Measurements from ENCODE around the gene ISM1. TPM values are rescaled to one million over a fixed set of nuclear protein-coding genes. Genes with fewer than 3 reads are reported as not detected.
A peak's percentile ranks its signal among the peaks of the same experiment; 100 is the strongest.

ISM1 gene
- total and polyA plus RNA-seq, 10 donors, result 0.46 to 19.5 (median 10.6) TPM

DNA sequence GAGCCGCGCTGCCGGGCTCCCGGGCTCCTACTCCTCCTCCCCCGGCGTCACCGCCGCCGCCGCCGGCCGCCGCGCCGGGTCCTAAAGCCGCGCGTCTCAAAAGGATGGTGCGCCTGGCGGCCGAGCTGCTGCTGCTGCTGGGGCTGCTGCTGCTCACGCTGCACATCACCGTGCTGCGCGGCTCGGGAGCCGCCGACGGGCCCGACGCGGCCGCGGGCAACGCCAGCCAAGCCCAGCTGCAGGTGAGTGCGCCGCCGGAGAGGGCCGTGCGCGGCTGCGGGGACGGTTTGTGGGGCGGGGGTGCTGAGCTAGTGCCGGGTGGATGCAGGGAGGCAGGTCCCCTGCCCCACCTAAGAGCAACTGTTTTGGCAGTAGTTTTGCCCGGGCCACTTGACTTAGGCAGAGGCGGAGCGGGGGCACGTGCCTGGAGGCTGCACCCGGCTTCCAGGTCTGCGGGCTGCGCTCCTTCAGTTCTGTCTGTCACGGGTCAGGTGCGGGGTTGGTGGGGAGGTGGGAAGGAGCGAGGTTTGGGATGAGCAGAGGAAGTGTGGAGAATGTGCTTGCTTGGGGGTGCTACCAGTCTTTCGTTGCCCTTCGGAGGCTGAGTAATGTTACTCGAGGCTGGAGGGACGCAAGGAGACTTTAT is 722 bp downstream of the ISM1 start:
- intact Hi-C loops (cut with DNase I; ENCODE audit: low total_unique reads), result no loop called here
- Histone ChIP-seq H3K27me3 (replicated peaks in 1 of 7) (peaks cover 0 to 73% (median 41%) of the 10 kb centered on the region in 7 donors), H3K4me1 (peaks cover 10 to 30% (median 20%) of the 10 kb centered on the region in 6 donors), H3K27ac (peak overlapping the region in 1 of 8 donors; percentile 30), H3K9me3 (peaks cover 0 to 7% (median 0%) of the 10 kb centered on the region in 8 donors), H3K4me3 (peak overlapping the region; percentile 27 to 72 (median 44)), H3K36me3 (no peaks in the 10 kb centered on the region)
- TF ChIP-seq POLR2AphosphoS5 (IDR thresholded peaks at IDR 0.05) (peak in 1 of 3 donors; percentile 25), POLR2A (IDR thresholded peaks at IDR 0.05) (no peak)
- TF ChIP-seq, protein P1, sequence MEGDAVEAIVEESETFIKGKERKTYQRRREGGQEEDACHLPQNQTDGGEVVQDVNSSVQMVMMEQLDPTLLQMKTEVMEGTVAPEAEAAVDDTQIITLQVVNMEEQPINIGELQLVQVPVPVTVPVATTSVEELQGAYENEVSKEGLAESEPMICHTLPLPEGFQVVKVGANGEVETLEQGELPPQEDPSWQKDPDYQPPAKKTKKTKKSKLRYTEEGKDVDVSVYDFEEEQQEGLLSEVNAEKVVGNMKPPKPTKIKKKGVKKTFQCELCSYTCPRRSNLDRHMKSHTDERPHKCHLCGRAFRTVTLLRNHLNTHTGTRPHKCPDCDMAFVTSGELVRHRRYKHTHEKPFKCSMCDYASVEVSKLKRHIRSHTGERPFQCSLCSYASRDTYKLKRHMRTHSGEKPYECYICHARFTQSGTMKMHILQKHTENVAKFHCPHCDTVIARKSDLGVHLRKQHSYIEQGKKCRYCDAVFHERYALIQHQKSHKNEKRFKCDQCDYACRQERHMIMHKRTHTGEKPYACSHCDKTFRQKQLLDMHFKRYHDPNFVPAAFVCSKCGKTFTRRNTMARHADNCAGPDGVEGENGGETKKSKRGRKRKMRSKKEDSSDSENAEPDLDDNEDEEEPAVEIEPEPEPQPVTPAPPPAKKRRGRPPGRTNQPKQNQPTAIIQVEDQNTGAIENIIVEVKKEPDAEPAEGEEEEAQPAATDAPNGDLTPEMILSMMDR (IDR thresholded peaks at IDR 0.05 in 8 of 11, conservative IDR thresholded peaks at IDR 0.05 in 3 of 11), result peak in 1 of 11 experiments; percentile 11
- WGBS, 5 donors, result 2 to 12% (median 3%) methylated on average over 7 to 59 of the region's 59 CpGs
- peak; percentile 79 for DNase-seq

DNA sequence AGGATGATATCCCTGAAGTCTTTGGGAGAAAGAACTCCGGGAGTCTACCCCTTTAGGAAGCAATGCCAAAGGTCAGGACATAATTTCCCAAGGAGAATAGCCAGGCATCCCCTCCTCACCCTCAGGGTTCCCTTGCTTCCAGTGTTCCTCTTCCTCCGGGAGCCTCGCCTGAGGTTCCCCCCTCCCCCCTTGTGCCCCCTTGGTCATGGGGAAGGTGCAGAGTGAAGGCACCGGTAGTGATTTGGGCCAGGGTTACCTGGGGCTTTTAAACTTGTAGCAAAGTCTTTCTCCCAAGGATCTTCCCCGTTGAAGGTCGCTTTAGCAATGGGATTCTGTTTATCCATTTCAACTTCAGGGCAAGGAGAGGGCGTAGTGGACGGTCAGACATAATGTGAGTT is 1.2 kb downstream of the ISM1 start:
- Histone ChIP-seq H3K4me1 (peaks cover 10 to 30% (median 20%) of the 10 kb centered on the region in 6 donors), H3K27ac (no peak overlapping the region), H3K36me3 (no peaks in the 10 kb centered on the region), H3K9me3 (peaks cover 0 to 7% (median 0%) of the 10 kb centered on the region in 8 donors), H3K27me3 (replicated peaks in 1 of 7) (peaks cover 0 to 68% (median 41%) of the 10 kb centered on the region in 7 donors), H3K4me3 (peak overlapping the region in 6 of 8 donors; percentile 37 to 72 (median 46))
- intact Hi-C loops (cut with DNase I; ENCODE audit: low total_unique reads), result no loop called here
- 20 to 50% (median 44%) methylated on average over 8 of the region's 8 CpGs for WGBS, 5 donors
- TF ChIP-seq POLR2AphosphoS5 (IDR thresholded peaks at IDR 0.05), result no peak
- no peak for TF ChIP-seq POLR2A (IDR thresholded peaks at IDR 0.05)
- TF ChIP-seq, protein P1 (IDR thresholded peaks at IDR 0.05 in 8 of 11, conservative IDR thresholded peaks at IDR 0.05 in 3 of 11), result no peak
- DNase-seq, result no peak

DNA sequence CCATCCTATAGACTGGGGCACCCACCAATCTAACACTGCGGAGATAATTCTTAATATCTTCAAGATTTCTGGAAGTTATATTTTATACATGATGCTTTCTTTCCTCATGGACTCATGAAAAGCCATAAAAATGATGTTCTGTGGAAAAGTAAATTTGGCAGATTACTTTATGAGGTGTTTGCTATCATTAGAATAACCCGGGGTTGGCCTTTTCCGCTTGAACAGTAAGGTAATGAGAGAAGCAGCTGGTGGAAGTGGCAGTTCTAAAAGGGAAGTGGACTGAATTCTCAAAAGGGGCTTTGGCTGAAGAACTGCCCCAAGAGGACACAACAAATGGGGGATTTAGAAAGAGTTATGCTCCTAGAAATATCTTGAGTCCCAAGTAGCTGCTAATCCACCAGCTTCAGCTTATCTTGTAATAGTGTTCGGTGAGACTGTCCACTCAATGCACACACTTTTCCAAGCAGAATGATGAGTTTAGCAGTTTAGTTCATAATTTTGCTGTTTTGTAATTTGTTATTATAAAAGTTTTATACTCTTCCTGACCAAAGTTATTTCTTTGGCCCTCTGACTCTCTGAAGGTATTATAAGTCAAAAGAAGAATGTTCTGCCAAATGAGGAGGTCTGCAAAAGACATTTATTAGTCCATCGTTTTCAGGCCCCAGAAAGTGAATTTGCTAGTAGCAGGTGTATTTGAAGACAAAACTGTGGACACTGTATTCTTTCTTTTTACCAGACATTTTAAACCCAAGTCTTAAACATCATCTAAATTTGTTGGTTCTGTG is 2.9 kb downstream of the ISM1 start:
- H3K4me1 ChIP-seq, result peaks cover 10 to 30% (median 20%) of the 10 kb centered on the region in 6 donors
- intact Hi-C loops (cut with DNase I; ENCODE audit: low total_unique reads), result no loop called here
- H3K4me3 ChIP-seq, result no peak overlapping the region
- peaks cover 0 to 56% (median 36%) of the 10 kb centered on the region in 7 donors for H3K27me3 ChIP-seq (replicated peaks in 1 of 7)
- TF ChIP-seq POLR2AphosphoS5 (IDR thresholded peaks at IDR 0.05) (no peak), POLR2A (IDR thresholded peaks at IDR 0.05) (no peak)
- TF ChIP-seq, protein P1 (IDR thresholded peaks at IDR 0.05 in 8 of 11, conservative IDR thresholded peaks at IDR 0.05 in 3 of 11), result no peak
- no peak overlapping the region for H3K27ac ChIP-seq
- WGBS, 5 donors, result 65 to 85% (median 74%) methylated on average over 5 of the region's 5 CpGs
- peaks cover 0 to 7% (median 0%) of the 10 kb centered on the region in 8 donors for H3K9me3 ChIP-seq
- no peak for DNase-seq
- no peaks in the 10 kb centered on the region for H3K36me3 ChIP-seq

DNA sequence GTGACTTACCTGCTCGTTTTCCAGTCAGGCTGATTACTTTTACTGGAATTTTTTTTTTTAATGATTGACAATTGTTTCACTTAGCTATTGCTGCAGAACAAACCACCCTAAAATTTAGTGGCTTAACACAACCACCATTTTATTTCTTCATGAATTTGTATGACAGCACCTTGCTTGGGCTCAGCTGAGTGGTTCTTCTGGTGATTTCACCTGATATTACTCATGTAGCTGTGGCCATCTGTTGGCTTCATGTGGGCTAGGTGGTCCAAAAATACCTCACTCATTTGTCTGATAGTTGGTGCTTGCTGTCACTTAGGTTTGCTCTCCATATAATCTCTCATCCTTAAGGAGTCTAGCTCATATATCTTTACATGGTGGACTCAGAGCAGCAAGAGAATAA is 5.3 kb downstream of the ISM1 start:
- Histone ChIP-seq H3K36me3 (no peaks in the 10 kb centered on the region), H3K27ac (no peak overlapping the region), H3K9me3 (peaks cover 0 to 7% (median 0%) of the 10 kb centered on the region in 8 donors), H3K4me1 (peaks cover 0 to 16% (median 5%) of the 10 kb centered on the region in 6 donors), H3K4me3 (no peak overlapping the region), H3K27me3 (replicated peaks in 1 of 7) (peaks cover 0 to 32% (median 15%) of the 10 kb centered on the region in 7 donors)
- intact Hi-C loops (cut with DNase I; ENCODE audit: low total_unique reads), result no loop called here
- TF ChIP-seq POLR2A (IDR thresholded peaks at IDR 0.05) (no peak), POLR2AphosphoS5 (IDR thresholded peaks at IDR 0.05) (no peak)
- TF ChIP-seq, protein P1 (IDR thresholded peaks at IDR 0.05 in 8 of 11, conservative IDR thresholded peaks at IDR 0.05 in 3 of 11), result no peak
- no peak for DNase-seq
- 55 to 68% (median 60%) methylated on average over 1 of the region's 1 CpG for WGBS, 5 donors
